DMS153 treated with DMSO at 0.1 percent for 48 hours (cell line): ENCODE data around the gene CCR2.
"Not testable (repeated sequence)": the region's sequence is repeated elsewhere in the genome, so short reads cannot be mapped to it uniquely, and the experiment has no call there.

ENCODE experiments used
- DNase-seq: peaks from one replicate; lab custom pipeline; 2025; ENCODE audit not compliant: unreplicated experiment; lab: John Stamatoyannopoulos, UW

Gene CCR2

DNA sequence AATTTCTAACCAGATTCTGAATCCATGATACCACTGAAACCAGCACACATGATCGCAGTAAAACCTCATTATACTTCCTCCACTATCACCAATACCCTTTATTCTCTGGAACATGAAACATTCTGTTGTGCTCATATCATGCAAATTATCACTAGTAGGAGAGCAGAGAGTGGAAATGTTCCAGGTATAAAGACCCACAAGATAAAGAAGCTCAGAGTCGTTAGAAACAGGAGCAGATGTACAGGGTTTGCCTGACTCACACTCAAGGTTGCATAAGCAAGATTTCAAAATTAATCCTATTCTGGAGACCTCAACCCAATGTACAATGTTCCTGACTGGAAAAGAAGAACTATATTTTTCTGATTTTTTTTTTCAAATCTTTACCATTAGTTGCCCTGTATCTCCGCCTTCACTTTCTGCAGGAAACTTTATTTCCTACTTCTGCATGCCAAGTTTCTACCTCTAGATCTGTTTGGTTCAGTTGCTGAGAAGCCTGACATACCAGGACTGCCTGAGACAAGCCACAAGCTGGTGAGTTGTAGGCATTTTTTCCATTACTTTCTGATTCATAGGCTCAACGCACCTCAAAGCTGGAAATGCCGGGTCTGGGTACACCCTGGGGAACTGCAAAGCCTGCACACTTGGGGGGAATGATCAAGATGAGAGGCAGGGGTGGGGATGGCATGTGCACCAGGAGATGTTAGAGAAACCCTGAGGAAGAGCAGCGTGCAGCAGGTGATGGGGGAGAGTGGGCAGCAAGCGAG, at the start of gene CCR2:
CCR2 (plus strand) TSS at position 465 of the 764 bp plus-strand sequence. CDS start 3,417 bp downstream, outside the sequence.
- no peak for DNase-seq

DNA sequence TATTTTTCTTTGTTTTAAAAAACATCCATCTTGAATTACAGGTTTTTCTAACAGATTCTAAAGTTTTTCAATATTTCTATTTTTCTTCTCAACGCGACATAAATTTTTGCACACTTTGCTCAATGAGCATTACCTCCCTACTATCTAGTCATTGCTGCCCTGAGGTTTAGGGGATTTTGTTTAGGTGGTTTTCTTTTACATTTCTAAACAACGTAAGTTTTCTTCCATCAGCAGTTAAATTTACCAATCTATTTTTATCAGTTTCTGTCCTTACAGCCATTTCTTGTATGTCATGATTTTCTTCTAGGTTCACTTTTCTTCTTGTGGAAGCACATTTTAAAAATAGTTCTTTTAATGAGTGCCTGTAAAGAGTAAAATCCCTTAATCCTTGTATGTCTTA, 49.2 kb upstream of the CCR2 start:
- DNase-seq: no peak

DNA sequence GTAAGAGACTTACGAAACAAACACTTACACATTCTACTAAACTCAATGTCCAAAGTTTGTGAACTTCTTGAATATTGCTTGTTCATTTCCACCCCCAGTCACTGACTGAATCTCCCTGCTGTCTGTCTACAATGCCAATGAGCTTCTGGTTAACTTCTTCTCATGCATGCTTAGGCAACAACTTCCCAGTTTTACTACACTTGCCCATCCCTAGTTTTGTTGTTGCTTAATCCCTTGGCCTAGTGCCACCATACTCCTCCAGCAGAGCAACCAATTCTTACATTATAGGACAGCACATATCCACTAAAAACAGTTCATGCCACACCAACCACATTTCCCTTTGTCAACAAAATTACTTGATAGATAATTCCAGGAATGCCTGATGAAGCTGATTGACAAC, 40.9 kb upstream of the CCR2 start:
- no peak for DNase-seq

DNA sequence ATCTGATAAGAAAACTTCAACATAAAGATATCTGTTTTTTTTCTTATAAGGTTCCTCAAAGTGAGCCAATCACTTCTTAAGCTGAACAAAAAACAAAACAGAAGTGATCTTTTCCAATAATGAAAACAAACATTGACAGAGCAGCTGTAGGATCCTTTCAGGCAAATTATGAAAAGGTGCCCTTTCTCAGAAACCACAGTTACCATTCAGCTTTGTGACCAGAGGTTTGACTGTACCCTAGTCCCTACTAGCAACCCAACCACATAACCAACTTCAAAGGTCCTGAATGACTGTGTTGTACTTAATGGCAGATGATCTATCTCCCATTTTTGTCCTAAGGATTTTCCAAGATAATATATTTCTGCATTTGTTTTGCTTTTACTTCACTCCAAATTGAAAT, 39.4 kb upstream of the CCR2 start:
- DNase-seq: no peak

DNA sequence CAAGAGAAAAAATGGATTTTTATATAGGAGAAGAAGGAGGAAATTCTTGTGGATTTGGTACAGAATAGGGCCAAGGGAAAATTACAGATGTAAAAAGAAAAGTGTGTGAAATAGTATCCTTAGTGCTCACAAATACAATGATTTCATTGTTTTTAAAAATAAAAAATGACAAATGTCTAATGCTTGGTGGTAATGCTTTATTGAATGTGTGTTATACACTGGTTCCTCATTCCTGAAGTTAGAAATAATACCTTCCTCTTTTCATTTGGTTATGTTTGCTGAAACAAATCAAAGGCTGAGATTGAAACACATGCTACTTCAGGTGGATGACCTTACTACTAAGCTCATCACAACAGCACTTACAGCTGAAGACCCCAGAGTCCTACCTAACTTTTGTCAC, 37.7 kb upstream of the CCR2 start:
- DNase-seq: no peak

DNA sequence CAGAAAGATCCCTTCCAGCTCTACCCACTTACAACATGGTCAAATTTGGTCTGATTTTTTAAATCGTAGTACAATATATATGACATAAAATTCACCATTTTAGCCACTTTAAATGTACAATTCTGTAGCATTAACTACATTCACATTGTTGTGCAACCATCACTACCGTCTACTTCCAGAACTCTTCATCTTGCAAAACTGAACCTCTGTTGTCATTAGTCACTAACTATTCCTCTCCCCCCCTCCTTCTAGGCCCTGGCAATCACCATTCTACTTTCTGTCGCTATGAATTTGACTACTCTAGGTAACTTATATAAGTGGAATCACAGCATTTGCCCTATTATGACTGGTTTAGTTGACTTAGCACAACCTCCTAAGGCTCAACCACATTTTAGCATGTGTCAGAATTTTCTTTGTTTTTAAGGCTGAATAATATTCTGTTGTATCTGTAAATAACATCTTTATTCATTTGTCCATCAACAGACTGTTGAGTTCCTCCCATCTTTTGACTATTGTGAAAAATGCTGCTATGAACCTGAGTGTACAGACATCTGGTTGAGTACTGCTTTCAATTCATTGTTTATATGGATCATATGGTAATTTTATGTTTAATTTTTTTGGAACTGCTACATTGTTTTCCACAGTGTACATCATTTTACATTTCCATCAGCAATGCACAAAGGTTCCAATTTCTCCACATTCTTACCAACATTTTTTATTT, 35.5 kb upstream of the CCR2 start:
- no peak for DNase-seq

DNA sequence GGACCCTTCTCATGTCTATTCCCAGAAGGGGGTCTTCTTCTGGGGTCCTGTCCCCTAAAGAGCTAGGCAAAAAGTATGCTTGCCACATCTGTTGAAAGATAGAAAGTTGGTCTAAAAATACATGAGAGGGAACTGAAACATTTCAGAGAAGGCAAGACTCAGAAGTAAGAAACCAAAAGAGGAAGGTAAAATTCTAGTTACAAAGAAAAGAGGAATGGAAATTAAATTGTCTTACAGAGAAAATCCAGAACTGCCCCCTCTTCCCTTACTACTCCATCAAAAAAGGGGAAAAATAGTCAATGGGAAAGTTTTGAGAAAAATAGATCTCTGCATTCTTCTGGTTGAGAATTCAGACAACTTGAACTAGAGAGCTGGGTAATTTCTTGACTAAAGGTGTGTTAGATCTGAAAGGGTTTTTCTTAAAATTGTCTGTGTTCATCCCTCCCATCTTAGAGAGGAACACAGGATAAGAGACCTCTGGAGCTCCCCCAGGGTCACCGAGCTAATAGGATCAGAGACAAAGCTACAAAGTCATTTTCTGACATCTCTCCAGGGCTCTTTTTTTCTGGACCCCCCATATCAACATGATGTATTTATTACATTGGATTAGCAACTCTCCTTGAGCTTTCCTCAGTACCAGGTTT, 32.3 kb upstream of the CCR2 start:
- DNase-seq: no peak

DNA sequence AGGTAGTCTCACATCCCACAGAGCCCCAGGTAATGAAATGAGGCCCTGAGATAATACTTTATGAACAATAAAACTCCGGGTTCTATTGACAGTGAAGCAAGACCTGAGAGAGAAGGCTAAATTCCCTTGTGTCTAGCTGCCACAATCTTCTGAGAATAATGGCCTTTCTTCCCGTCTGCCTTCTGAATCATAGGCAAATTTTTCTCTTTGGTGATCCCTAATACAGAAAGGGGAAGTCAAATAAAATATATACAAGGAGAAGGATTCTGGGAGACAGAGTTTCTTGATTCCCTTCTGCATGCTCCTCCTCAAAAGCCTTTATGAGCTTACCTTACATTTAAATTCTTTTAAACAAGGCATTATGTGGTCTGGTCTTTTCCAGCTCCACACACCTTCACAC, 29.9 kb upstream of the CCR2 start:
- DNase-seq: no peak

DNA sequence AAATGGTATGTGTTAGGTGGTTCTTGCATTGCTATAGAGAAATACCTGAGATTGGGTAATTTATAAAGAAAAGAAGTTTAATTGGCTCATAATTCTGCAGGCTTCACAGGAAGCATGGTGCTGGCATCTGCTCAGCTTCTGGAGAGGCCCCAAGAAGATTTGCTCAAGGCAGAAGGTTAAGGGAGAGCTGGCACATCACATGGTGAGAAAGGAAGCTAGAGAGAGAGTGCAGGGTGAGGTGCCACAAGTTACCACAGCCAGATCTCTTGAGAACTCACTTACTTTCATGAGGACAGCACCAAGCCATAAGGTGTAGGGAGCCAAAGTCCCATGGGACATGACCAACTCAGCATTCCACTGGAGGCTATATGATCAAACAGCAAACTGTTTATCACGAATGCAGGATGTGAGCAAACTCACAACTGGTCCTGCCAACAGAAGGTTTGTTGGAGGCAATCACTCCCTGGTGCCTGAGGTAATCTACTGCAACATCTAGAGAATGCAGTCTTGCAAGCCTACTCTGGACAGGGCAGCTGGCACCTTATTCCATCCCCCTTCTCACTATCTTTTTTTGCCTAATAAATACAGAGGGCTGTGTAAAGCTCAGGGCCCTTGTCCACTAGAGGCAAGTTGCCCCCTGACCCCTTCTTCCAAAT, 28.1 kb upstream of the CCR2 start:
- DNase-seq: no peak

DNA sequence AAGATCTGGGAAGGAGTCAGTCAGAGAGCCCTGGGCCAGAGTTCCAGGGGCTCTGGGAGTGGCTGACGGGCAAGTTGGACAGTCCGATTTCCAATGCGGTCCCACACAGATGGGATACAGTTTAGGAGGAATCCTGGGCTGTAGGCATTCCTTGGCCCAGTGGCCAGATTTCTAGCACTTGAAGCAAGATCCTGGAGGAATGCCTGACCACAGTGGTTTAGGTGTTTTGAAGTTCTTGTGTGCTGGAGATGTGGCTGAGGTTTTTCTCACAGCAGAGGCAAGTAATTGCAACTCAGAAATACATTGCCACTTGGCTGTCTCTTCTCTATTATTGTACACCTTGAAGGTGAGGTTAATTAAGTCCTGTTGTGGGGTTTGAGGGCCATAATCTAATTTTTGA, 23.2 kb upstream of the CCR2 start:
- DNase-seq: not testable (repeated sequence)

DNA sequence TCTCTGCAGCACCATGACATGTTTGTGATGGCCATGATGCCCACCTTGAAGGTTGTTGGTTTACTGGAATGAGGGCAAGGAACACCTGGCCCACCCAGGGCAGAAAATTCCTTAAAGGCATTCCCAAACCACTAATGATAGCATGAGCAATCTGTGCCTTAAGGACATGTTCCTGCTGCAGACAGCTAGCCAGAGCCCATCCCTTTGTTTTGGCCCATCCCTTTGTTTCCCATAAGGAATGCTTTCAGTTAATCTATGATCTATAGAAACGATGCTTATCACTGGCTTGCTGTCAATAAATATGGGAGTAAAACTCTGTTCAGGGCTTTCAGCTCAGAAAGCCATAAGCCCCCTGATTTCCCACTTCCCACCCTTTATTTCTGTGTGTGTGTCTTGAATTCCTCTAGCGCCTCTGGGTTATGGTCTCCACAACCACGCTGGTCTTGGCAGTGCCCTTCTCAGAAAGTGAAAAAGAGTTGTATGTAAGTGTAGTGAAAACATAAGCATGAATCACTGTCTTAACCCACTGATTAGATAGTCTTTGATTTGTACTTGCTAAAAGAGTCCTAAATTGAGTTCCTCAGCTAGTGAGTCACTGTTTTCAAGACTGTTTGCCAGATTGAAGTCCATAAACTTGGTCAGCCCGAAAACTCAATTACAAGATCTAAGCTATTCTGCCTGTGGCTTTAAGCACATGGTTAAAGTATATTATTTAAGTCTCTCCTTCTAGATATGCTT, 19.0 kb upstream of the CCR2 start:
- DNase-seq: no peak

DNA sequence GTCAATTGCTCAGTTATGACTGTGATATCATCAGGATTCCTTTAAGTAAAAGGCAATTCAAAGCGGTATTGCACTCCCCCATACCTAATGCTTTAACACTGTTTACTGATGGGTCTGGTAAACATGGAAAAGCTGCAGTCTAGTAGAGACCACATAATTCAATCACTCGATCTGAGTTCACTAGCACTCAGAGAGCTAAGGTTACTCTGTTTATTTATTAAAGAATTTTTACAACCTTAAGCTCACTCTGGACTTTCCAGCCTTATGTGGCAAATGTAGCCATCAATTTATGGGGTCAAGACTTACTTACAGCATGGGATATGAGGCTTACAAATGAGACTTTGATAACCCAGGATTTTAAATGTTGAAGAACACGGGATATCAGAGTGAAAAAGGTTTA, 18.4 kb upstream of the CCR2 start:
- no peak for DNase-seq

DNA sequence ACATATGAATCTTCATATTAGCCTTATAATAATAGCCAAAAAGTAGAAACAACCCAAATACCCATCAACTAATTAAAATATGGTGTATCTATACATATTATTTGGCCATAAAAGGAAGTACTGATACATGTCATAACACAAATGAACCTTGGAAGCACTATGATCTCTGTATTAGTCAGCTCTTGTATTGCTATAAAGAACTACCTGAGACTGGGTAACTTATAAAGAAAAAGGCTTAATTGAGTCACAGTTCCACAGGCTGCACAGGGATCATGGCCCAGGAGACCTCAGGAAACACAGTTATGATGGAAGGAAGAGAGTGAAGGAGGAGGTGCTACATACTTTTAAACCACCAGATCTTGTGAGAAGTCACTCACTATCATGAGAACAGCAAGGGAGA, 16.0 kb upstream of the CCR2 start:
- no peak for DNase-seq

DNA sequence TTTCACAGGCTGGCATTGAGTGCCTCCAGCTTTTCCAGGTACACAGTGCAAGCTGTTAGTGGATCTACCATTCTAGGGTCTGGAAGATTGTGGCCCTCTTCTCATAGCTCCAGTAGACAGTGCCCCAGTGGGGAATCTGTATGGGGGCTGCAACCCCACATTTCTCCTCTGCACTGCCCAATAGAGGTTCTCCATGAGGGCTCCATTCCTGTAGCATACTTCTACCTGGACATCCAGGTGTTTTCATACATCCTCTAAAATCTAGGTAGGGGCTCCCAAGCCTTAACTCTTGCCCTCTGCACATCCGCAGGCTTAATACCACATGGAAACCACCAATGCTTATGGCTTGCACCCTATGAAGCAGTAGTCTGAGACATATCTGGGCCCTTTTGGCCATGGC, 15.1 kb upstream of the CCR2 start:
- no peak for DNase-seq

DNA sequence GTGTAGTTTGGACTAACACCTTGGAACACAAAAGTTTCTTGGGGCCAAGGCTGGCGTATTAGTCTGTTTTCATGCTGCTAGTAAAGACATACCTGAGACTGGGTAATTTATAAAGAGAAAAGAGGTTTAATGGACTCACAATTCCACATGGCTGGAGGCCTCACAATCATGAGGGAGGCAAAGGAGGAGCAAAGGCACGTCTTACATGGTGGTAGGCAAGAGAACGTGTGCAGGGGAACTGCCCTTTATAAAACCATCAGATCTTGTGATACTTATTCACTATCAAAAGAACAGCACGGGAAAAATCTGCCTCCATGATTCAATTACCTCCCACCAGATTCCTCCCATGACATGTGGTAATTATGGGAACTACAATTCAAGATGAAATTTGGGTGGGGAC, 9.4 kb upstream of the CCR2 start:
- DNase-seq: no peak

DNA sequence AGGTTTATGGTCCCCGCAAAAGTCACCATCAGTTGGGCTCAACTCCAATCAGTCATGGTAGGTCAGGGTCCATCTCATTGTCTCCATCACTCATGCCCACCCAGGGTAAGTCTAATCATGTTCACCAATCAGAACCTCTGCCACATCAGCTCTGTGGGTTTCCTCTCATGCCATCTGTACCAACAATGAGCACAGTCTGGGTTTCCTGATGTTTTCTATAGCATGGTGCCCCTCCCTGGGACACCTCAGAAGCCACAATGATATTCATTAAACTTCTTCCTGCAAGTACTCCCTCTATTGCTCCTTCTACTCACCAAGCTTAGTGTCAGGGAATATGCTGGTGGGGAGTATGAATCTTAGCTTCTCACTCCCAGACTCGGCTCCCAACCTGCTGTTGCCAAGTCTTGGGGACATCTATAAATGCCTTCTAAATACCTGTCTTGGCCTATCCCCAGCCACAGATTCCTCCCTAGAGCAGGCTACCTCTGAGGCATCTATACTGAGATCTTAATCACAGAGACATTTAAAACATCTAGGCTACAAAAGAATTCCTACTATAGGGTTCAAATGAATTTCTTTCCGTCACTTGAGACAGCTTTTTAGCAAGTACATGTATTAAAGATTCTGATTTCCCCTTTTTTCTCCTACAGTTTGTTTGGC, 5.0 kb upstream of the CCR2 start:
- no peak for DNase-seq

DNA sequence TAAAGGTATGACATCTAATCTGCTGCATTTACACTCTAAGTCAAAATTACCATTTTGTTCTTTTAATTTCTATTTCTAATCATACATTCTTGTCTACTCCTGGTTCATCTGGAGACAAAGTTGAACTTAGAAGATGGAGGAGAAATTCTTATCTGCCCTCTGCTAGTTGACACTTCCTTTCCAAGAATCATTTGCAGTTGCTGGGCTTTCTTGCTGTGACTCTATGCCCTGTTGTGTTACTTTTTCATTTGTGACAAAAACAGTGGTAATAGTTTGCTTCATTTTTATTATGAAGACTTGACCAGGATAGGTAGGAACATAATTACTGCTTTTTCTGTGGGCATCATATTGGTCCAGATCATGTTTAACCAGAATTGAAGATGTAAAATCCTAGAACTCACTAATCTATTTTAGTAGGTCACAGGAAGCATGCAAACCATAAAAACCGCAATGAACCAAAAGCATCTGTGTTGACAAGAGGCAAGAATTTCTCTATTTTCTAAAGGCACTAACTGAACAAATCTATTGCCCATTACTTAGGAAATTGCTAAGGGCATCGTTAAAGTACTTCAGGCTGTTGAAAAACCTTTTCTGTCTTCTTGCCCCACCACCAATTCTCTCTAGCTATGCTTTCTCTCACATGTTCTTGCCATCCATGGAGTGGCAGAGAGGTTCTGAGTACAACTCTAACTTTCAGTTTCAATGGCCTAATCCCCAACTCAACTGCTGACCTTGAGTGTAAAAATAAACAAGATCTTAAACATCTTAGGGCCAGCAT, 4.2 kb upstream of the CCR2 start:
- no peak for DNase-seq

DNA sequence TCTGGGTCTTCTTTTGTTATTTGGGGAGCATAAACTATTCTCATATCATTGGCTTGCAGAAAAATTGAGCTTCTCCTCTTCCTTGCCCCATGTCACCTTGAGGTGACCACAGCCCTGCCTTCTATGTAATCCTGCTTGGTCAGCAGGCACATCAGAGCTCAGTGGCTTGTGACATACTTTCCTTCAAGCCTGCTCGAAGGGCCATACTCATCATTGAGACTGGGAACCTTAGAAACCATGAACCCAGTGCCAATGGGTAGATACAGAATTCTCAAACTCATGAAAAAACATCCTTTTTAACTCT, 3.7 kb upstream of the CCR2 start:
- DNase-seq: no peak

DNA sequence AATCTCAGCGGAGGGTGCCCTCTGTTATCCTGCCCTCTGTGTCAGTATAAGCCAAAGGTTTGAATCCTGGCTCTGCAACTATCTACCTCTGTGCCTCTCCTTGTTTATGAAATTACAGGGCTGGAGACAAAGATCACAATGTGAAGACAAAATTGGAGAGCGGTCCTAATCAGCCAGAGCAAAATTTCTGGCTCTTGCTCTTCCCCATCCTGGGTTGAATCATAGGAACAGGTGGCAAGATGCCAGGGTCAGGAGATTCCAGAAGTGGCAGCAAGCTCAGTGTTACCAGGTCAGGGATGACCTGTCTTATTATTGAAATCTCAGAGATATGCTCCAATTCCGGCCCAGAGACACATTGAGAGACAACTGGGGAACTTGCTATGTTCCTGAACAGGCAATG, 2.3 kb upstream of the CCR2 start:
- no peak for DNase-seq

DNA sequence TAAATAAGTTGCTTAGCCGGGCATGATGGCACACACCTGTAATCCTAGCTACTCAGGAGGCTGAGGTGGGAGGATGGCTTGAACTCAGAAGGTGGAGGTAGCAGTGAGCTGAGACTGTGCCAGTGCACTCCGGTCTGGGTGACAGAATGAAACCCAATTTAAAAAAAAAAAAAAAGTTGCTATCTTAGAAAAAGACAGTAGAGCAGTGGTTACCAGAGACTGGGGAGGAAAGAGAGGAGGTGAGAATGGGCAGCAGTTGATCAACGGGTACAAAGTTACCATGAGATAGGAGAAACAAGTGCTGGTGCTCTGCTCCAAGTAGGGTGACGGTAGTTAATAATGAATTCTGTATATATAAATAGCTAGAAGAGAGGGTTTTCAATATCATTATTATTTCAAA, 821 bp upstream of the CCR2 start:
- no peak for DNase-seq
